ENCODE measurements around the gene ESRRA. TPM values are rescaled to one million over a fixed set of nuclear protein-coding genes. Genes with fewer than 3 reads are reported as not detected.

ESRRA gene
- total RNA-seq, 2 donors from 2014 or later: 33.4 to 46.0 TPM

GRCh38 chr11:64296830-64297698 is 8.3 kb upstream of the ESRRA start:
- peaks cover 30% of the 10 kb centered on the region for H3K27me3 ChIP-seq (replicated peaks; ENCODE audit: insufficient read depth)
- TF ChIP-seq CTCF (IDR thresholded peaks at IDR 0.05): no peak
- H3K4me3 ChIP-seq: no peak overlapping the region
- H3K9me3 ChIP-seq: no peaks in the 10 kb centered on the region
- no peak overlapping the region for H3K27ac ChIP-seq
- peaks cover 19 to 34% of the 10 kb centered on the region in 2 donors for H3K4me1 ChIP-seq (ENCODE audit: control insufficient read depth in 1 of 2, low read depth in 2 of 2)
- H3K36me3 ChIP-seq: no peaks in the 10 kb centered on the region
- ATAC-seq (ENCODE audit: insufficient number of reproducible peaks, low FRiP score, low read depth) (no peak), DNase-seq (ENCODE audit: low spot score) (no peak)

DNA sequence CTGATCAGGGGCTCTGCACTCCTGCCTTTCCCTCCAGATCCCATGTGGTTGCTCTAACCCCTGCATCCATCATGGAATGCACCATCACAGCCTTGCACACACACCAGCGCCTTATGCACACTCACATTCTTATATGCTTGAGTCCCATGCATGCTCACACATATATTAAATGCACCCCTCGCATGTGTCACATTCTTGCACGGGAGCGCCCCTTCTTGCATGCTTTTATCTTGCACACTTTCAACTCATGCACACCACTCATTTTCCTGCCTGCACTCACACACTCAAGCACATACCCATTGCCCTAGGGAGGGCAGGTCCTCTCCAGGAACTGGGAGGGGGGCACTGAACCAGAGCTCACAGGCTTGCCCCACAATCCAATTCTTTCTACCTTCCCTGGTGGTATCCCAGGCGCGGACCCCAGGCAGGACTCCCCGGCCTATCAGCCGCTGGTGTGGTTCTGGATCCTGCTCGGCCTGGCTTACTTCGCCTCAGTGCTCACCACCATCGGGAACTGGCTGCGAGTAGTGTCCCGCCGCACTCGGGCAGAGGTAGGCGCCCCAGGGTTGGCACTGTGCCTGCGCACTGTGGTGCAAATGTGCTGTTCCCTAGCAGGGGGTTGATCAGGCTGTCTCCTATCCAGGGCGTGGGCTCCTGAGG is 7.5 kb upstream of the ESRRA start:
- H3K27ac ChIP-seq: no peak overlapping the region
- no peaks in the 10 kb centered on the region for H3K9me3 ChIP-seq
- peaks cover 13 to 27% of the 10 kb centered on the region in 2 donors for H3K4me1 ChIP-seq (ENCODE audit: control insufficient read depth in 1 of 2, low read depth in 2 of 2)
- peaks cover 23% of the 10 kb centered on the region for H3K27me3 ChIP-seq (replicated peaks; ENCODE audit: insufficient read depth)
- H3K4me3 ChIP-seq: no peak overlapping the region
- no peak for DNase-seq (ENCODE audit: low spot score)
- H3K36me3 ChIP-seq: no peaks in the 10 kb centered on the region
- no peak for TF ChIP-seq CTCF (IDR thresholded peaks at IDR 0.05)
- ATAC-seq (ENCODE audit: insufficient number of reproducible peaks, low FRiP score, low read depth): no peak

GRCh38 chr11:64298966-64299846 is 6.1 kb upstream of the ESRRA start:
- H3K27me3 ChIP-seq (replicated peaks; ENCODE audit: insufficient read depth): peaks cover 19% of the 10 kb centered on the region
- DNase-seq (ENCODE audit: low spot score) (no peak), ATAC-seq (ENCODE audit: insufficient number of reproducible peaks, low FRiP score, low read depth) (no peak)
- TF ChIP-seq CTCF (IDR thresholded peaks at IDR 0.05): no peak
- no peaks in the 10 kb centered on the region for H3K36me3 ChIP-seq
- H3K4me1 ChIP-seq (ENCODE audit: control insufficient read depth in 1 of 2, low read depth in 2 of 2): peaks cover 13 to 31% of the 10 kb centered on the region in 2 donors
- H3K9me3 ChIP-seq: no peaks in the 10 kb centered on the region
- H3K4me3 ChIP-seq: peak overlapping the region; percentile 69
- no peak overlapping the region for H3K27ac ChIP-seq

DNA sequence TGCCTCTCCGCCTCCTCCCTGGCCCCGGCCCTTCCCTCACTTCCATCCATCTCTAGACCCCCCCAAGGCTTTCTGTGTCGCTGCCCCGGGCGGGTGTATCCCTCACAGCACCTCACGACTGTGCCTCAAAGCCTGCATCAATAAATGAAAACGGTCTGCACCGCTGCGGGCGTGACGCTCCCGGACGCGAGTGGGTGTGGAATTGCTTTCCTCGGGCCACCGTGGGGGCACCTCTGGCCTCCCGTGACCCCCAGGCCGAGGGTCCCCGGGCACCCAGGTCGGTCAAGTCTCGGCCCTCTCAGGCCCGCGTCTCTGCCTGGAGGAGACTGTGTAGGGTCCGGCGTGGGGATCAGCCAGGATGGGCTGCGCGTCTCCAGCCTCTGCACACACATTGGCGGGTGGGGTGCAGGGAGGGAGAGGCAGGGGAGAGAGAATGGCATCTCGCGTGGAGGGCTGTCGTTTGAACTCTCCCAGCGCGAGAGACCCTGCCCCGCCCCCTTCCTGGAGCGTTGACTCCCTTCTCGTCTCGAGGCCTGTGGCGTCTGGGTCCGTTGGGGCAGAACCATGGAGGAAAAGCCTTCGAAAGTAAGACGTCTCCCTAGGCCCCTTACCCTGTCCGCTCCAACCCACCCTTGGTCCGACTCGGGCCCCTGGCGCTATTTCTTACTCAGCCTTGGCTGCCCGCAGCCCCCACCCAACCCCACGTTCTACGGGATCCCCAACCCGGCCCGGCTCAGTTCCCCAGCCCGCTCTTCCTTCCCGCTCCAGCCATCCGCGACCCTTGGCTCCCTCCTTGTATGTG is 5.3 kb upstream of the ESRRA start, which contains the start of gene CATSPERZ:
TSS of gene CATSPERZ (plus strand) at position 512 of the 802 bp plus-strand sequence. CDS start at position 565, 53 bp downstream.
- Histone ChIP-seq H3K9me3 (no peaks in the 10 kb centered on the region), H3K4me1 (ENCODE audit: control insufficient read depth in 1 of 2, low read depth in 2 of 2) (peaks cover 13 to 33% of the 10 kb centered on the region in 2 donors), H3K27ac (no peak within 1 kb of the TSS), H3K27me3 (replicated peaks; ENCODE audit: insufficient read depth) (peaks cover 19% of the 10 kb centered on the region), H3K36me3 (no peaks in the 10 kb centered on the region), H3K4me3 (peak within 1 kb of the TSS; percentile 69)
- no peak for DNase-seq (ENCODE audit: low spot score)
- TF ChIP-seq CTCF (IDR thresholded peaks at IDR 0.05): no peak
- ATAC-seq (ENCODE audit: insufficient number of reproducible peaks, low FRiP score, low read depth): no peak

Measured in thoracic aorta (tissue), 2 donors.